Measurements from ENCODE around the gene CD2AP.

Gene CD2AP

GRCh38 chr6:47434372-47435253 lies 43.0 kb upstream of the CD2AP start:
- Histone ChIP-seq H3K27me3 (ENCODE audit: low read length) (no peaks in the 10 kb centered on the region), H3K4me3 (ENCODE audit: insufficient read depth, low read length, poor library complexity, severe bottlenecking) (no peak overlapping the region), H2AFZ (ENCODE audit: low read depth, low read length, severe bottlenecking) (no peak overlapping the region), H4K20me1 (ENCODE audit: low read depth, low read length) (no peaks in the 10 kb centered on the region), H3K9me2 (replicated peaks; ENCODE audit: insufficient read depth, low read length) (no peaks in the 10 kb centered on the region), H3K79me2 (ENCODE audit: insufficient read depth, low read length) (no peaks in the 10 kb centered on the region), H3K4me2 (ENCODE audit: low read depth, low read length, poor library complexity, severe bottlenecking) (no peak overlapping the region), H3K27ac (ENCODE audit: low read depth, low read length) (no peak overlapping the region), H3F3A (ENCODE audit: insufficient read depth) (peaks cover 3% of the 10 kb centered on the region; the same call in 1 of the 2 replicates), H3K36me3 (ENCODE audit: low read length) (no peaks in the 10 kb centered on the region), H3K9ac (ENCODE audit: low read length) (no peak overlapping the region), H3K9me3 (ENCODE audit: insufficient read depth, low read length) (no peaks in the 10 kb centered on the region)
- TF ChIP-seq CTCF (IDR thresholded peaks at IDR 0.05; ENCODE audit: insufficient read depth, low read length, poor library complexity, severe bottlenecking) (no peak), EZH2phosphoT487 (conservative IDR thresholded peaks at IDR 0.05; ENCODE audit: low read length) (no peak)

DNA sequence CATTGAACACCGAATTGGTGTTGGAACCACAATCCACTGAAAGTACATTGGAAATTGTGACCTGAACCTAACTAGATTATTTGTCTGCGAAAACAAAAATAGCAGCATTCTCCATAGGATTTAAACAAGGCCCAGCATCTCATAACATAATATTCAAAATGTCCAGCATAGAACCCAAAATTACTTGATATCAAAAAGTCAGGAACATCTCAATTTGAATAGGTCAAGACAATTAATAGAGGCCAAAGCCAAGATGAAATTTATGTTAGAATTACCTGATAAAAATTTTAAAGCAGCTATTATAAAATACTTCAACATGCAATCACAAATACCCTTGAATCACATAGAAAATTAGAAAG lies 42.4 kb upstream of the CD2AP start:
- Histone ChIP-seq H2AFZ (ENCODE audit: low read depth, low read length, severe bottlenecking) (no peak overlapping the region), H3K4me3 (ENCODE audit: insufficient read depth, low read length, poor library complexity, severe bottlenecking) (no peak overlapping the region)
- no peak for TF ChIP-seq EZH2phosphoT487 (conservative IDR thresholded peaks at IDR 0.05; ENCODE audit: low read length)
- no peak for TF ChIP-seq CTCF (IDR thresholded peaks at IDR 0.05; ENCODE audit: insufficient read depth, low read length, poor library complexity, severe bottlenecking)

DNA sequence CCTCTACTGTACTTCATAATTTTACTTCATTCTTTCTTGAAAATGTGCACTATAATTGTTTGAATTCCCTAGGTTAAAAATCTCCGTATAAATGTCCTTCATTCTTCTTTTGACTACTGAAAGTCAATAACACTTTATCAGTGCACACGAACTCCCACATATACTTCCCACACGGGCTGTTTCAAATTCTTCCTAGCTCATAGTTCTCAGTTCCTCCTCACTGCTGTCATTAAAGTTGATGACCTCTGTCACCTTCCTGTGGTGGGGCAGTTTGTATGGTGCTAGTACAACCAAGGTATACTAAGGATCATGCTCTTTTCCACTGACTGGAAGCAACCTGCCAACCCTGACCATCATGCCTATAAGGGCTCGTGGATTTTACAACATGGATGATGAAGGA lies 40.0 kb upstream of the CD2AP start:
- Histone ChIP-seq H3K27ac (ENCODE audit: low read depth, low read length) (no peak overlapping the region), H2AFZ (ENCODE audit: low read depth, low read length, severe bottlenecking) (no peak overlapping the region), H3K4me2 (ENCODE audit: low read depth, low read length, poor library complexity, severe bottlenecking) (no peak overlapping the region), H3K27me3 (ENCODE audit: low read length) (no peaks in the 10 kb centered on the region), H3F3A (ENCODE audit: insufficient read depth) (peaks cover 3% of the 10 kb centered on the region; the same call in 1 of the 2 replicates), H3K9me3 (ENCODE audit: insufficient read depth, low read length) (no peaks in the 10 kb centered on the region), H3K36me3 (ENCODE audit: low read length) (no peaks in the 10 kb centered on the region), H3K4me3 (ENCODE audit: insufficient read depth, low read length, poor library complexity, severe bottlenecking) (no peak overlapping the region), H4K20me1 (ENCODE audit: low read depth, low read length) (no peaks in the 10 kb centered on the region), H3K9ac (ENCODE audit: low read length) (no peak overlapping the region), H3K9me2 (replicated peaks; ENCODE audit: insufficient read depth, low read length) (no peaks in the 10 kb centered on the region), H3K79me2 (ENCODE audit: insufficient read depth, low read length) (no peaks in the 10 kb centered on the region)
- no peak for TF ChIP-seq CTCF (IDR thresholded peaks at IDR 0.05; ENCODE audit: insufficient read depth, low read length, poor library complexity, severe bottlenecking)
- TF ChIP-seq EZH2phosphoT487 (conservative IDR thresholded peaks at IDR 0.05; ENCODE audit: low read length) = no peak

More for the DNA sequence above, 42.4 kb upstream of the CD2AP start:
- no peaks in the 10 kb centered on the region for H3K9me2 ChIP-seq (replicated peaks; ENCODE audit: insufficient read depth, low read length)
- H3K9ac ChIP-seq (ENCODE audit: low read length) = no peak overlapping the region
- H3K9me3 ChIP-seq (ENCODE audit: insufficient read depth, low read length) = no peaks in the 10 kb centered on the region
- H3K27ac ChIP-seq (ENCODE audit: low read depth, low read length) = no peak overlapping the region
- no peaks in the 10 kb centered on the region for H3K79me2 ChIP-seq (ENCODE audit: insufficient read depth, low read length)
- H3K36me3 ChIP-seq (ENCODE audit: low read length) = no peaks in the 10 kb centered on the region
- peaks cover 3% of the 10 kb centered on the region; the same call in 1 of the 2 replicates for H3F3A ChIP-seq (ENCODE audit: insufficient read depth)
- no peak overlapping the region for H3K4me2 ChIP-seq (ENCODE audit: low read depth, low read length, poor library complexity, severe bottlenecking)
- no peaks in the 10 kb centered on the region for H3K27me3 ChIP-seq (ENCODE audit: low read length)
- no peaks in the 10 kb centered on the region for H4K20me1 ChIP-seq (ENCODE audit: low read depth, low read length)
